GM12878 (cell line): Measurements from ENCODE around the gene BEAN1. TPM values are rescaled to one million over a fixed set of nuclear protein-coding genes. Genes with fewer than 3 reads are reported as not detected.

ENCODE experiments used
- ATAC-seq: fragments of 200-7000 bp; cut with Tn5 transposase; 3 replicates; pipeline ENCODE4 v1.9.1; 2020; ENCODE audit warnings: mild to moderate bottlenecking, moderate library complexity
- BruUV-seq: library from RNA; stranded (reverse); fragments of 400-500 nt; replicated peaks from 2 replicates; lab custom pipeline; 2021; lab: Mats Ljungman, UMichigan
- CTCF ChIA-PET: fragments of 300-600 bp; sonication (Branson Sonifier 250); formaldehyde crosslinking; extraction: SDS; loops from one replicate; lab custom pipeline; 2021; ENCODE audit warnings: inconsistent platforms; lab: Yijun Ruan, JAX
- POLR2A ChIA-PET: fragments of 350-600 bp; formaldehyde crosslinking; extraction: SDS; loops from one replicate; lab custom pipeline; 2021; ENCODE audit warnings: inconsistent platforms; lab: Charles Lee
- RAD21 ChIA-PET: fragments of 300-600 bp; sonication (Branson Sonifier 250); formaldehyde crosslinking; loops from one replicate; lab custom pipeline; 2023; ENCODE audit warnings: antibody characterized with exemption; ENCODE audit not compliant: unreplicated experiment; lab: Charles Lee
- SMC1A ChIA-PET: fragments of 300-600 bp; sonication (Branson Sonifier 250); formaldehyde crosslinking; loops from one replicate; lab custom pipeline; 2023; ENCODE audit not compliant: unreplicated experiment, uncharacterized antibody; lab: Charles Lee
- DNase-seq: peaks from one replicate; pipeline ENCODE4 v3.0.0-alpha.2; 2011; ENCODE audit warnings: low read depth, low spot score
- FAIRE-seq: peaks from 3 replicates; lab custom pipeline; 2011; peaks lifted over from hg19 to GRCh38; lab: Jason Lieb, UNC
- H2AFZ ChIP-seq: 2 replicates; pipeline ENCODE4 v1.6.0; 2011; ENCODE audit warnings: low read depth, low read length, control low read depth; ENCODE audit not compliant: control insufficient read depth
- H3K27ac ChIP-seq: 2 replicates; pipeline ENCODE4 v1.5.1; 2011; ENCODE audit warnings: control low read depth; ENCODE audit not compliant: control insufficient read depth, insufficient read depth
- H3K27me3 ChIP-seq, 2 experiments: replicated peaks in 1 of 2; 2 replicates each; pipeline versions ENCODE4 v1.6.0 to v1.6.1; 2011; ENCODE audit warnings: low read length in 1 of 2; ENCODE audit not compliant: control insufficient read depth in 2 of 2, insufficient read depth in 2 of 2
- H3K36me3 ChIP-seq, 2 experiments: 2 replicates each; pipeline ENCODE4 v1.5.1; 2011; ENCODE audit warnings: low read length in 1 of 2; ENCODE audit not compliant: control insufficient read depth in 2 of 2, insufficient read depth in 2 of 2
- H3K4me1 ChIP-seq: 2 replicates; pipeline ENCODE4 v1.6.1; 2011; ENCODE audit warnings: mild to moderate bottlenecking, low read length, moderate library complexity, mixed read lengths; ENCODE audit not compliant: control insufficient read depth, insufficient read depth
- H3K4me2 ChIP-seq: 2 replicates; pipeline ENCODE4 v1.6.0; 2011; ENCODE audit warnings: control low read depth; ENCODE audit not compliant: control insufficient read depth, insufficient read depth
- H3K4me3 ChIP-seq: fragments of 200-600 bp; sonication (generic); 2 replicates; pipeline ENCODE4 v1.5.1; 2016
- H3K79me2 ChIP-seq: 2 replicates; pipeline ENCODE4 v1.6.0; 2011; ENCODE audit warnings: low read length; ENCODE audit not compliant: control insufficient read depth, insufficient read depth
- H3K9ac ChIP-seq: 2 replicates; pipeline ENCODE4 v1.8.0; 2011; ENCODE audit warnings: low read length, control low read depth, mixed read lengths; ENCODE audit not compliant: control insufficient read depth, insufficient read depth
- H3K9me3 ChIP-seq: replicated peaks from 3 replicates; pipeline ENCODE4 v1.5.1; 2011; ENCODE audit warnings: mild to moderate bottlenecking, low read length; ENCODE audit not compliant: control insufficient read depth, insufficient read depth
- H4K20me1 ChIP-seq: 2 replicates; pipeline ENCODE4 v1.6.0; 2011; ENCODE audit not compliant: control insufficient read depth, insufficient read depth
- BCL11A ChIP-seq: IDR thresholded peaks from 2 replicates; pipeline ENCODE4 v1.6.1; 2011; ENCODE audit warnings: low read depth, low read length
- CTCF ChIP-seq, 3 experiments: IDR thresholded peaks in 2 of 3; conservative IDR thresholded peaks in 1 of 3; 2 replicates each; pipeline ENCODE4 v1.5.1; 2011; ENCODE audit warnings: low read depth in 3 of 3, low read length in 3 of 3, mild to moderate bottlenecking in 3 of 3, control low read depth in 2 of 3, moderate library complexity in 2 of 3, inconsistent platforms in 1 of 3, mixed read lengths in 1 of 3; ENCODE audit not compliant: control insufficient read depth in 2 of 3, insufficient read depth in 1 of 3; ENCODE audit errors: extremely low read depth in 1 of 3
- ELK1 ChIP-seq: IDR thresholded peaks from 2 replicates; pipeline ENCODE4 v1.6.1; 2012; ENCODE audit warnings: low read depth, low read length, improper control_type of control experiment
- ESRRA ChIP-seq: IDR thresholded peaks from 2 replicates; pipeline ENCODE4 v1.6.1; 2012; ENCODE audit warnings: mild to moderate bottlenecking, low read length, improper control_type of control experiment
- EZH2 ChIP-seq: IDR thresholded peaks from 2 replicates; pipeline ENCODE4 v1.6.1; 2012; ENCODE audit warnings: low read depth, mild to moderate bottlenecking, control low read depth, inconsistent platforms, low read length, borderline replicate concordance; ENCODE audit not compliant: control insufficient read depth
- JUNB ChIP-seq: IDR thresholded peaks from 2 replicates; pipeline ENCODE4 v1.6.1; 2016; ENCODE audit warnings: antibody characterized with exemption, mild to moderate bottlenecking
- PRDM15 ChIP-seq: fragments of 450-650 bp; formaldehyde crosslinking; IDR thresholded peaks from 2 replicates; pipeline ENCODE4 v1.4.0; 2020; ENCODE audit warnings: mild to moderate bottlenecking, moderate library complexity
- SMAD5 ChIP-seq: IDR thresholded peaks from 2 replicates; pipeline ENCODE4 v1.6.1; 2016; ENCODE audit warnings: antibody characterized with exemption, low read depth
- WGBS: methylation state at CpG from one replicate; pipeline ENCODE4 v1.1.6; 2016; ENCODE audit warnings: low lambda C conversion rate; ENCODE audit not compliant: insufficient replicate concordance, insufficient coverage; ENCODE audit errors: missing lambda C conversion rate; 5-methylcytosine and 5-hydroxymethylcytosine counted together
- in situ Hi-C: fragments of 300-500 bp; cut with MboI; formaldehyde crosslinking; loops from 9 replicates; pipeline ENCODE4 v1.14.3; 2018; ENCODE audit warnings: mixed read lengths
- intact Hi-C: fragments of 100-400 bp; cut with micrococcal nuclease; formaldehyde crosslinking; loops from one replicate; pipeline ENCODE4 v1.14.2; 2022; ENCODE audit not compliant: unreplicated experiment
- polyA plus RNA-seq, 11 experiments: library from polyadenylated mRNA; depleted of rRNA in 4 of 11; unstranded in 6 of 11; stranded (reverse) in 5 of 11; fragments of >200 nt; fragmentation: Nextera tagmentation in 4 of 11; fragmentation: Illumina TruSeq in 1 of 11; extraction: Ambion mirVana in 4 of 11; extraction: Trizol in 1 of 11; gene quantifications; 1 replicate in 1 of 11; 2 replicates in 10 of 11; pipeline versions ENCODE4 v1.2.1 to v1.2.3, GENCODE V29; 2011 to 2016; ENCODE audit warnings: inconsistent platforms in 2 of 11, missing spikeins in 2 of 11, low read depth in 1 of 11
- total RNA-seq, 4 experiments: library from RNA; depleted of rRNA in 3 of 4; stranded (reverse); fragments of >200 nt in 3 of 4; fragmentation: Illumina TruSeq in 1 of 4; extraction: Trizol in 1 of 4; gene quantifications; 2 replicates each; pipeline versions ENCODE4 v1.2.1 to v1.2.3, GENCODE V29; 2013 to 2021

Gene BEAN1
- total and polyA plus RNA-seq, 10 of the 15 experiments (the other 5 are each of a cell fraction or from before 2014, with no cell fraction given) = not detected

- no peak overlapping the region for H3K4me3 ChIP-seq
- CTCF ChIA-PET = interaction anchor here (1.2 to 1.7 kb wide), 2 partner anchors 9 to 93 kb away, joined by 3 to 10 read pairs; no protein-coding TSS in a partner anchor
- POLR2A ChIA-PET = interaction anchor here (0.6 kb wide), 1 partner anchor 743 kb away, joined by 7 read pairs; no protein-coding TSS in a partner anchor
- WGBS = 0% methylated on average over 1 of the region's 1 CpG
- H3K9me3 ChIP-seq = peaks cover 5% of the 10 kb centered on the region; the same call in 2 of the 3 replicates
- no peaks in the 10 kb centered on the region for H3K36me3 ChIP-seq
- no peaks in the 10 kb centered on the region for H3K79me2 ChIP-seq
- in situ Hi-C loops (no loop called here), intact Hi-C loops (no loop called here)
- FAIRE-seq (no peak), ATAC-seq (no peak), DNase-seq (no peak)
- H3K9ac ChIP-seq = no peak overlapping the region
- no TSS peak for BruUV-seq
- H3K4me2 ChIP-seq = no peak overlapping the region
- RAD21 ChIA-PET = no interaction called here
- no peaks in the 10 kb centered on the region; a peak in 2 of 4 replicates for H3K27me3 ChIP-seq
- H4K20me1 ChIP-seq = no peaks in the 10 kb centered on the region
- H2AFZ ChIP-seq = no peak overlapping the region
- SMC1A ChIA-PET = interaction anchor here (1.1 kb wide), 1 partner anchor 28 kb away, joined by 3 read pairs; no protein-coding TSS in a partner anchor
- no peaks in the 10 kb centered on the region for H3K4me1 ChIP-seq
- H3K27ac ChIP-seq = no peak overlapping the region
- TF ChIP-seq CTCF (IDR thresholded peaks at IDR 0.05 in 2 of 3, conservative IDR thresholded peaks at IDR 0.05 in 1 of 3; ENCODE audit: control insufficient read depth in 2 of 3, extremely low read depth in 1 of 3, insufficient read depth in 1 of 3, low read depth in 3 of 3, low read length in 3 of 3) (no peak), EZH2 (no peak), PRDM15 (no peak), ESRRA (no peak), JUNB (no peak), SMAD5 (no peak), BCL11A (no peak), ELK1 (no peak)
Measured at GRCh38 chr16:66414891-66415290, 12.2 kb upstream of the BEAN1 start.
